ENCODE measurements around the gene ARR3. TPM values are rescaled to one million over a fixed set of nuclear protein-coding genes. Genes with fewer than 3 reads are reported as not detected.

ARR3 gene
- total and polyA plus RNA-seq, 12 donors: not detected

DNA sequence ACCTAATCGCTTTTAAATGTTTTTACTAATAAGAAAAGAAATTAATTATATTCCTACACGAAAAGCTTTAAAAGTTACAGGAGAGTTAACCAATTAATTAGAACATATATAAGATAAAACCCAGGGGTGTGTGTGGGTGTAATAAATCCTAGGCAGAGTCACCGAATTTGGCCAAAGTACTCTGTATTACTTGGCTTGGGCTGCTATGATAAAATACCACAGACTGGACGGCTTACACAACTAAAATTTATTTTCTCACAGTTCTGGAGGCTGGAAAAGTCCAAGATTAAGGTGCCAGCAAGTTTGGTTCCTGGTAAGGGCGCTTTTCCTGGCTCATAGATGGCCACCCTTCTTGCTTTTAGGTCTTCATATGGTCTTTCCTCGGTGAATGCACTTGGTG lies 23.3 kb upstream of the ARR3 start:
- Histone ChIP-seq H3K27me3 (peaks cover 0 to 13% (median 0%) of the 10 kb centered on the region in 7 donors), H3K27ac (no peak overlapping the region), H3K4me3 (no peak overlapping the region), H3K9me3 (no peaks in the 10 kb centered on the region), H3K36me3 (no peaks in the 10 kb centered on the region), H3K4me1 (no peaks in the 10 kb centered on the region)
- intact Hi-C loops (cut with DNase I): no loop called here
- TF ChIP-seq, protein P1, sequence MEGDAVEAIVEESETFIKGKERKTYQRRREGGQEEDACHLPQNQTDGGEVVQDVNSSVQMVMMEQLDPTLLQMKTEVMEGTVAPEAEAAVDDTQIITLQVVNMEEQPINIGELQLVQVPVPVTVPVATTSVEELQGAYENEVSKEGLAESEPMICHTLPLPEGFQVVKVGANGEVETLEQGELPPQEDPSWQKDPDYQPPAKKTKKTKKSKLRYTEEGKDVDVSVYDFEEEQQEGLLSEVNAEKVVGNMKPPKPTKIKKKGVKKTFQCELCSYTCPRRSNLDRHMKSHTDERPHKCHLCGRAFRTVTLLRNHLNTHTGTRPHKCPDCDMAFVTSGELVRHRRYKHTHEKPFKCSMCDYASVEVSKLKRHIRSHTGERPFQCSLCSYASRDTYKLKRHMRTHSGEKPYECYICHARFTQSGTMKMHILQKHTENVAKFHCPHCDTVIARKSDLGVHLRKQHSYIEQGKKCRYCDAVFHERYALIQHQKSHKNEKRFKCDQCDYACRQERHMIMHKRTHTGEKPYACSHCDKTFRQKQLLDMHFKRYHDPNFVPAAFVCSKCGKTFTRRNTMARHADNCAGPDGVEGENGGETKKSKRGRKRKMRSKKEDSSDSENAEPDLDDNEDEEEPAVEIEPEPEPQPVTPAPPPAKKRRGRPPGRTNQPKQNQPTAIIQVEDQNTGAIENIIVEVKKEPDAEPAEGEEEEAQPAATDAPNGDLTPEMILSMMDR (IDR thresholded peaks at IDR 0.05): no peak
- WGBS, 2 donors: 80 to 82% methylated on average over 6 of the region's 6 CpGs
- no peak for DNase-seq
- ATAC-seq: no peak

DNA sequence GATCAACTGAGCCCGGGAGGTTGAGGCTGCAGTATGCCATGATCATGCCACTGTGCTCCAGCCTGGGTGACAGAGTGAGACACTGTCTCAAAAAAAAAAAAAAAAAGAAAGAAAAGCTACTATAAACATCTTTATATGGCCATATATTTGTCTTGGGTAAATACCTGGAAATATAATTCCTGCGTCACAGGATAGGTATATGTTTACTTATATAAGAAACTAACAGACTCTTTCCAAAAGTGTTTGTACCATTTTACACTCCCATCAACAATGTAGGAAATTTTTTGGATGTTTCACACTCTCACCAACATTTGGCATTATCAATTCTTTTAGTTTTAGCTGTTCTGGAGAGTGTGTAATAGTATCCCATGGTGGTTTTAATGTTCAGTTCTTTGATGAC lies 20.9 kb upstream of the ARR3 start:
- ATAC-seq (no peak), DNase-seq (no peak)
- Histone ChIP-seq H3K4me3 (no peak overlapping the region), H3K27me3 (peaks cover 0 to 6% (median 0%) of the 10 kb centered on the region in 7 donors), H3K9me3 (no peaks in the 10 kb centered on the region), H3K27ac (no peak overlapping the region), H3K4me1 (no peaks in the 10 kb centered on the region), H3K36me3 (no peaks in the 10 kb centered on the region)
- TF ChIP-seq, protein P1 (IDR thresholded peaks at IDR 0.05): no peak
- intact Hi-C loops (cut with DNase I): no loop called here
- 93 to 97% methylated on average over 2 of the region's 2 CpGs for WGBS, 2 donors

DNA sequence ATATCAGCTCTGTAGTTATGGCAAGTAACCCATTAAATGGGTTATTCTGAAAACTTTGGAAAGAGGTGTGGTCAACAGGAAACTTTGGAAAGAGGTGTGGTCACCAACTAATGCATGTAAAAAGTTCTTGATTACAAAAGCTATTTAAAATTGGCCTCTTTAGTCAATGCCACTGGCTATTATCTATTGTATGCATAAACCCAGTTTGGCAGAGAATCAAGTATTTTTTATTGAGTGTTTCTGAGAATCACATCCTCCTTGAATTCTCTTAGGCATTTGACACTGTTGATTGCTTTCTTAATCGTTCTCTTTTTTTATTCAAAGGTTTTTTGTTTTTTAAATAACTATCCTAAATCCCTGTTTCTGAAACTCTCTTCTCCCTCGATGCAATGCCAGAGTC lies 15.6 kb upstream of the ARR3 start:
- no peak for ATAC-seq
- intact Hi-C loops (cut with DNase I): no loop called here
- H3K4me3 ChIP-seq: no peak overlapping the region
- 59 to 62% methylated on average over 2 of the region's 2 CpGs for WGBS, 2 donors
- no peaks in the 10 kb centered on the region for H3K36me3 ChIP-seq
- H3K27ac ChIP-seq: no peak overlapping the region
- no peaks in the 10 kb centered on the region for H3K9me3 ChIP-seq
- no peak for DNase-seq
- TF ChIP-seq, protein P1 (IDR thresholded peaks at IDR 0.05): no peak
- no peaks in the 10 kb centered on the region for H3K4me1 ChIP-seq
- H3K27me3 ChIP-seq: peaks cover 0 to 6% (median 0%) of the 10 kb centered on the region in 7 donors

DNA sequence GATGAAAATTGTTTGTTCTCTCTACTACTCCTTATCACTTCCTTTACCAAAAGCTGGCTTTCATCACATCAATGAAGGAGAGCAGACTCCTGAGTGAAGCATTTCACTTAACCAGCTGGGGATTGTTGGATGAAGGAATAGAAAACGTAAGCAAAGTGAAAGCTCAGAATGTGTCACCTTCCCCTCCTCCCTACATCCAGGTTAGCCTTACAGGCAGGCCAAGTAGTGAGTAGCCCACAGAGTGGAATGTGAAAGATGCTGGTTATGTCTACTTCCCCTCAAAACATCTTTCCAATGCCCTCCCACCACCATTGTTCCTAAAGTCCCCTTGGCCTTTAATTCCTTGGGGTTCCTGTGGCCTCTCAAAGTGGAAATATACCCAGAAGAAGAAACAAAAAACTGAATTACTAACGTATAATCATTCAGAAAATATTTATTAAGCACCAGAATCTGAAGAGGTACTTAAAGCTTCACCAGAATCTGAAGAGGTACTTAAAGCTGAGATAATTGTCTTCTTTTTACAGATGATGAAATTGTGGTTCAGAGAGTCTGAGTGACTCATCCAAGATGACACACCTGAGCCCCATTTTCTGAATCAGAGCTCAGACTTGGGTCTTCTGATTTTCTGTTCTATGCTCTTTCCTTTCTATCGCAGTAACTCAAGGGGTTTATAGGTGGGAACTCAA lies 14.6 kb upstream of the ARR3 start:
- H3K4me1 ChIP-seq: no peaks in the 10 kb centered on the region
- H3K9me3 ChIP-seq: no peaks in the 10 kb centered on the region
- ATAC-seq (no peak), DNase-seq (no peak)
- WGBS, 2 donors: 87 to 90% methylated on average over 3 of the region's 3 CpGs
- H3K36me3 ChIP-seq: no peaks in the 10 kb centered on the region
- no peak overlapping the region for H3K4me3 ChIP-seq
- no peak overlapping the region for H3K27ac ChIP-seq
- TF ChIP-seq, protein P1 (IDR thresholded peaks at IDR 0.05): no peak
- peaks cover 0 to 6% (median 0%) of the 10 kb centered on the region in 7 donors for H3K27me3 ChIP-seq
- intact Hi-C loops (cut with DNase I): no loop called here
